Choroid plexus epithelial cell (primary cell): Measurements from ENCODE around the gene ASGR2.

Experiments
- DNase-seq: peaks from one replicate; pipeline ENCODE4 v3.0.0-alpha.2; 2010; ENCODE audit warnings: low read depth
- H3K4me3 ChIP-seq: 2 replicates; pipeline ENCODE4 v1.5.1; 2011; ENCODE audit warnings: low read depth, mild to moderate bottlenecking, control low read depth, low read length, moderate library complexity
- CTCF ChIP-seq: conservative IDR thresholded peaks from 2 replicates; pipeline ENCODE4 v1.5.1; 2011; ENCODE audit warnings: low read depth, mild to moderate bottlenecking, control low read depth, inconsistent platforms, low read length, moderate library complexity

Gene ASGR2

DNA sequence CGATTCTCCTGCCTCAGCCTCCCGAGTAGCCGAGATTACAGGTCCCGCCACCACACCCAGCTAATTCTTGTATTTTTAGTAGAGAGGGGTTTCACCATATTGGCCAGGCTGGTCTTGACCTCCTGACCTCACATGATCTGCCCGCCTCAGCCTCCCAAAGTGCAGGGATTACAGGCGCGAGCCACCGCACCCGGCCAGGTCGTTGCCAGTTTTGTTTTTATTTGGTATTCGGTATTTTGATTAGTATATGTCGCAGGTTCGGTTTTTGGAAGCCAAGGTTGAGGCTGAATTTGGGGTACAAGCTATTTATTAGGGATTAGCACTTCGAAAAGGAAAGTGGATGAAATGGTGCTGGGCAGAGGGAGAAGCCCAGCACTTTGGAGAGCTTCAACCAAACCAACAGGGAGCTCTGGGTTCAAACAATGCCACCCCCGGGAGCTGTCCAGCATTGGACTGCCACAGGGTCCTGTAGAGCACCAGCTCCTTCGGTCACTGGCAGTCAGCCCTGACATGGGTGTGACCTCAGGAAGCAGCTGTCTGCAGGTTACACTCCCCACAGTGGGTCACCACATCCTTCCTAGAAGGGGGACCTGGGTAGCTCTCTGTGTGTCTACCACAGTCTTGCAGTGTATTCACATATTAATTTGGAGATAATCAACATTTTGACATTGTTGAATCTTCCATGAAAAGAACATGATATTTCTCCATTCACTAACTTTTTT, 33.1 kb downstream of the ASGR2 start:
- no peak for DNase-seq
- TF ChIP-seq CTCF = no peak
- no peak overlapping the region for H3K4me3 ChIP-seq

DNA sequence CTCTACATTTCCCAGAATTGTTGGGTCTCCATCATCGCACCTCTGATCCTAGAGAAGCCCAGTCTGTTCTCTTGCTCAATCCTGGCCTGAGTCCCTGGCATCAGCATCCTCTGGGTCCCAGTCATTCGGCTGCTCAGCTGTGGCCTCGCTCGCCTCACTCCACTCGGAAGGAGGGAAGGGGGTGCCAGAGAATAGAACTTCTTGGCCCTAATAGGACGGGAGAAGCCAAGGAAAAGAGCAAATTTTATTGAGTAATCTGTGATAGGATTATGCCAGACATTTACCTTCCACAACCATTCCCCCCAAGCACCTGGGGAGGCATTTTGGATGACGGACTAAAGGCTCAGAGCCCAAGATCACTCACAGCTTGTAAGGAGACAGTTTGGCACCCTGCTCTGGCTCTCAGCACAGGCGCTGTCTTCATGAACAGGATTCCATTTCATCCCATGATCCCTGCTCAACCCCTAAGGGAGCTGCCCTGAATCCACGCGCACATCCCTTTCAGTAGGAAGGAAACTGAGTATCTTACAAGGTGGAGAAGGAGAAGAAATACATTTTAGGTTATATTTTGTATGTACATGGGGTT, 34.1 kb downstream of the ASGR2 start:
- no peak overlapping the region for H3K4me3 ChIP-seq
- no peak for TF ChIP-seq CTCF
- DNase-seq = no peak

DNA sequence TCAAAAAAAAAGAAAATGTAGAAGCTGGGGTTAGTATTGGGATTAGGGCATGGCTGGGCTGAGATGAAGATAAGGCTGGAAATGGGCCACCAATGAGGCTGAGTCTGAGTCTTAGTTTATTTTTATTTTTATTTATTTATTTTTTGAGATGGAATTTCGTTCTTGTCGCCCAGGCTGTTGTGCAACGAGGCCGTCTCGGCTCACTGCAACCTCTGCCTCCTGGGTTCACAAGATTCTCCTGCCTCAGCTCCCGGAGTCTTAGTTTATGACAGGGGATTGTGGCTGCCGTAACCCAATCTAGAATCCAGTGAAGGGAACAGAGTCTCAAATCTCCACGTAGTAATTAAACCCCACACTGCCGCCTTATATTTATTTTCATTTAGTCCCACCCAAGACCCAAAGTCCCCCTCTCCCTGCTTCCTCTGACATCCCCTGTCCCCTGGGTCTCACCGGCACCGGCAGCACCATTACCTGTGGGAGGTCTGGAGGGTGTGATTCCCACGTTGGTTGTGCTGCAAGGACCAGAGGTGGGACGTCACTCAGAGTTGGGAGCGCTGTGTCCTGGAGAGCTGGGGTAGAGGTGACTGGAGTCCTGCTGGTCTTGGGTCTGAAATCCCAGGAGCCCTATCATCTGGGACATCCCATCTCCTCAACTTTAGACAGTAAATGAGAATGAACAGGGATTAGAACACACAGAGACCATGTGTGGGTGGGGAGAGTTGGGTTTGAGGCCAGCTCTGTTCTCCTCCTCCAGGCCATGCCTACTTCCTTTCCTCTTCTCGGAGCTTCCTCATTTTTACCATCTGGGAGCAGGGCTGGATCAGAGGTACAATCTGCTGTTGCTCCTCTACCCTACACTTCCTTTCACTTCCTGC, 34.8 kb downstream of the ASGR2 start, which contains the start of gene CLEC10A:
TSS of gene CLEC10A (minus strand) at position 671 of the 875 bp plus-strand sequence. CDS start 1,439 bp downstream, outside the sequence.
- TF ChIP-seq CTCF = no peak
- H3K4me3 ChIP-seq = no peak within 1 kb of the TSS
- no peak for DNase-seq

DNA sequence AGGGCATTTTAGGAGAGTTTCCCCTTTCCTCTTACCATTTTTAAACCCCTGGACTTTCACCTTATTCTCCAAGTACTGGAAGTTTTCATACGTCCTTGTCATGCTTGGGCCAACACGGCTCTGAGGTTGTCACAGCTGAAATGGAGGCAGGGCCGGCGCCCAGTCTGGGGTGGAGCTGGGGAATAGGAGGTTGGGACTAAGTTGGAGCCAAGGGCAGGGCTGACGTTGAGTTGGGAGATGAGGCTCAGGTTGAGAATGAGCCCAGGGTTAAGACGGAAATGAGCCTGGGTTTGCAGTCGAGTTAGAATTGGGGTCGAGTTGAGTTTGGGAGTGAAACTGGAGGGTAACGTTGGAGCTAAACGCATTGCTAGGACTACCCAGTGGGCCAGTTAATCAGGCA, 35.9 kb downstream of the ASGR2 start:
- no peak for TF ChIP-seq CTCF
- no peak overlapping the region for H3K4me3 ChIP-seq
- DNase-seq = no peak

DNA sequence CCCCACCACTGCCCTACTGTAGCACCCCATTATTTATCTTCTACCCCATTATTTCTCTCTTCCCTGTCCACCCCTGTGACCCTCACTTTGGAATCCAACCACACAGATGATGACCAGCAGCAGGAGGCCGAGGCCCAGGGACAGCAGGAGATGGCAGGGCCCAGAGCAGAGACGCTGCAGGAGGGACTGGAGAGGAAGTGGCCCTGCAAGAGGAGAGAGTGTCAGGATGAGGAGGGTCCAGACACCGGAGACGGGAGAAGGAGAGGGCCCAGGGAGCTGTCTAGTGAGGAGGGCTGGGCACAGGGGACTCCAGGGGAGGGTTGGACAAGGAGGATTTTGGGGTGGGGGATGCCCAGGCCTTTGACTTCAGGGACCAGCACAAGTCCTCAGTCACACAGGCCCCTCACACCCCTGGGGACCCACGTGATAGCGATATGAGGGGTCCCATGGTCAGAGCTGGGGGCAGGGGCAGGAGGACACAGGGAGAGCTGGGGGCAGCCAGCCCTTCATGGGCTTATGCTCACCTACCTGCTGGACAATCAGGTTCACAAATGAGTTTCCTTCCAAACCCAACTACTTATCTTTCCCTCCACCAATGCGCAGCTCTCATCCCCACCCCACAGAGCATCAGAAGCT, 36.6 kb downstream of the ASGR2 start:
- no peak for TF ChIP-seq CTCF

GRCh38 chr17:7074931-7075330, 39.7 kb downstream of the ASGR2 start:
- H3K4me3 ChIP-seq = no peak overlapping the region
- DNase-seq = no peak
- TF ChIP-seq CTCF = no peak

More for the DNA sequence above, 36.6 kb downstream of the ASGR2 start:
- no peak overlapping the region for H3K4me3 ChIP-seq
- no peak for DNase-seq
